Nephron progenitor cell (in vitro differentiated cells): Measurements from ENCODE around the gene SIL1.
"Not testable (repeated sequence)": the region's sequence is repeated elsewhere in the genome, so short reads cannot be mapped to it uniquely, and the experiment has no call there.

ENCODE experiments used
- DNase-seq: peaks from one replicate; pipeline ENCODE4 v3.0.0; 2021
- H3K27ac Mint-ChIP-seq: 2 replicates; pipeline ENCODE4 v1.8.0; 2021; ENCODE audit warnings: mild to moderate bottlenecking, moderate library complexity, mixed read lengths
- H3K27me3 Mint-ChIP-seq: 2 replicates; pipeline ENCODE4 v1.8.0; 2021; ENCODE audit warnings: mild to moderate bottlenecking, low read depth, mixed read lengths; ENCODE audit not compliant: poor library complexity
- H3K36me3 Mint-ChIP-seq: 2 replicates; pipeline ENCODE4 v1.8.0; 2021; ENCODE audit warnings: low read depth, mixed read lengths
- H3K4me1 Mint-ChIP-seq: 2 replicates; pipeline ENCODE4 v1.8.0; 2021; ENCODE audit warnings: mixed read lengths
- H3K4me3 Mint-ChIP-seq: 2 replicates; pipeline ENCODE4 v1.8.0; 2021; ENCODE audit warnings: mild to moderate bottlenecking, moderate library complexity, mixed read lengths
- H3K9me3 Mint-ChIP-seq: 2 replicates; pipeline ENCODE4 v1.8.0; 2021; ENCODE audit warnings: mild to moderate bottlenecking, moderate library complexity, mixed read lengths
- CTCF ChIP-seq: fragments of 200-600 bp; sonication (generic); IDR thresholded peaks from 2 replicates; pipeline ENCODE4 v1.5.0; 2021; ENCODE audit warnings: antibody characterized with exemption

Gene SIL1

GRCh38 chr5:139167063-139167462 is 31.1 kb downstream of the SIL1 start:
- Mint-ChIP-seq H3K36me3 (peaks cover 19% of the 10 kb centered on the region), H3K27me3 (no peaks in the 10 kb centered on the region), H3K4me1 (peaks cover 44% of the 10 kb centered on the region), H3K4me3 (no peak overlapping the region), H3K9me3 (peaks cover 26% of the 10 kb centered on the region), H3K27ac (peak overlapping the region; percentile 92)
- TF ChIP-seq CTCF = no peak
- no peak for DNase-seq

- H3K4me1 Mint-ChIP-seq = peaks cover 62% of the 10 kb centered on the region
- H3K4me3 Mint-ChIP-seq, DNase-seq, H3K27me3 Mint-ChIP-seq: not testable (repeated sequence)
- H3K27ac Mint-ChIP-seq = peak overlapping the region; percentile 91
- peaks cover 12% of the 10 kb centered on the region for H3K36me3 Mint-ChIP-seq
- peaks cover 11% of the 10 kb centered on the region for H3K9me3 Mint-ChIP-seq
Observed at GRCh38 chr5:139164897-139165296, 33.3 kb downstream of the SIL1 start.

- peaks cover 8% of the 10 kb centered on the region for H3K36me3 Mint-ChIP-seq
- peaks cover 3% of the 10 kb centered on the region for H3K27me3 Mint-ChIP-seq
- TF ChIP-seq CTCF = no peak
- H3K9me3 Mint-ChIP-seq = peaks cover 2% of the 10 kb centered on the region
- peaks cover 70% of the 10 kb centered on the region for H3K4me1 Mint-ChIP-seq
- peak overlapping the region; percentile 91 for H3K27ac Mint-ChIP-seq
- H3K4me3 Mint-ChIP-seq = no peak overlapping the region
- DNase-seq = no peak
Observed at GRCh38 chr5:139164020-139164419, 34.1 kb downstream of the SIL1 start.

GRCh38 chr5:139162448-139162847 is 35.7 kb downstream of the SIL1 start:
- Mint-ChIP-seq H3K27ac (peak overlapping the region; percentile 82), H3K4me1 (peaks cover 74% of the 10 kb centered on the region)

GRCh38 chr5:139158791-139159190 is 39.4 kb downstream of the SIL1 start:
- peaks cover 63% of the 10 kb centered on the region for H3K4me1 Mint-ChIP-seq
- TF ChIP-seq CTCF = no peak
- peaks cover 10% of the 10 kb centered on the region for H3K9me3 Mint-ChIP-seq
- H3K27me3 Mint-ChIP-seq = peaks cover 3% of the 10 kb centered on the region
- H3K27ac Mint-ChIP-seq = peak overlapping the region; percentile 95
- peaks cover 16% of the 10 kb centered on the region for H3K36me3 Mint-ChIP-seq
- DNase-seq = no peak
- peak overlapping the region; percentile 41 for H3K4me3 Mint-ChIP-seq

More at GRCh38 chr5:139162448-139162847, 35.7 kb downstream of the SIL1 start:
- Mint-ChIP-seq H3K9me3 (no peaks in the 10 kb centered on the region), H3K27me3 (peaks cover 3% of the 10 kb centered on the region), H3K36me3 (peaks cover 6% of the 10 kb centered on the region), H3K4me3 (no peak overlapping the region)
- no peak for TF ChIP-seq CTCF
- no peak for DNase-seq

GRCh38 chr5:139157556-139157955 is 40.6 kb downstream of the SIL1 start:
- H3K9me3 Mint-ChIP-seq = peaks cover 10% of the 10 kb centered on the region
- H3K27me3 Mint-ChIP-seq = peaks cover 3% of the 10 kb centered on the region
- no peak overlapping the region for H3K4me3 Mint-ChIP-seq
- no peak overlapping the region for H3K27ac Mint-ChIP-seq
- H3K36me3 Mint-ChIP-seq = peaks cover 11% of the 10 kb centered on the region
- TF ChIP-seq CTCF = no peak
- peaks cover 60% of the 10 kb centered on the region for H3K4me1 Mint-ChIP-seq
- DNase-seq = no peak
